ENCODE data around the gene NOL3. TPM values are rescaled to one million over a fixed set of nuclear protein-coding genes. Genes with fewer than 3 reads are reported as not detected.

NOL3 gene
- total RNA-seq, 1 experiment from 2014 or later, result 5.6 TPM

GRCh38 chr16:67213197-67214019, 43.1 kb downstream of the NOL3 start:
- Histone ChIP-seq H3K56ac (ENCODE audit: insufficient read length, low read depth, low read length) (no peak overlapping the region), H4K91ac (ENCODE audit: insufficient read length, low read depth, low read length) (no peak overlapping the region), H3K79me2 (ENCODE audit: insufficient read depth, low read length) (no peaks in the 10 kb centered on the region), H2BK20ac (ENCODE audit: low read depth, low read length, poor library complexity, severe bottlenecking) (no peak overlapping the region), H3K18ac (ENCODE audit: insufficient read length, low read depth, low read length) (no peak overlapping the region), H3K23ac (ENCODE audit: insufficient read length, low read depth, low read length) (no peak overlapping the region), H3K27ac (ENCODE audit: insufficient read length, low read depth, low read length) (no peak overlapping the region), H3K9me3 (ENCODE audit: control insufficient read depth, low read depth, low read length) (no peaks in the 10 kb centered on the region), H4K20me1 (ENCODE audit: control insufficient read depth, insufficient read depth, insufficient read length) (no peaks in the 10 kb centered on the region), H2BK5ac (ENCODE audit: insufficient read length, low read length) (no peak overlapping the region), H3K23me2 (ENCODE audit: insufficient read length, low read depth, low read length, poor library complexity, severe bottlenecking) (no peaks in the 10 kb centered on the region), H4K8ac (replicated peaks; ENCODE audit: insufficient read length, low read depth, low read length) (no peak overlapping the region), H3K27me3 (ENCODE audit: insufficient read depth, low read length) (no peaks in the 10 kb centered on the region; the same call in 1 of the 2 replicates), H2AFZ (ENCODE audit: low read length) (no peak overlapping the region), H3K9ac (ENCODE audit: extremely low read depth, insufficient read length, low read length) (no peak overlapping the region), H3K14ac (ENCODE audit: insufficient read depth, low read length) (no peak overlapping the region), H3K79me1 (ENCODE audit: insufficient read depth, low read depth, low read length, poor library complexity, severe bottlenecking) (no peaks in the 10 kb centered on the region), H2BK120ac (ENCODE audit: low read depth, low read length, poor library complexity, severe bottlenecking) (no peak overlapping the region), H4K5ac (ENCODE audit: insufficient read length, low read depth, low read length) (no peak overlapping the region), H3K4me1 (ENCODE audit: insufficient read depth, low read length) (no peaks in the 10 kb centered on the region), H2BK12ac (ENCODE audit: insufficient read length, low read depth, low read length) (no peak overlapping the region), H3K4ac (ENCODE audit: low read depth, low read length) (no peak overlapping the region), H2BK15ac (ENCODE audit: low read depth, low read length) (no peak overlapping the region), H3T11ph (ENCODE audit: low read length) (no peak overlapping the region), H2AK5ac (ENCODE audit: insufficient read length, low read length) (no peak overlapping the region), H3K4me2 (ENCODE audit: insufficient read depth, insufficient read length, low read length) (no peak overlapping the region)
- H3K4me1 Mint-ChIP-seq, result no peaks in the 10 kb centered on the region
- no CpG with 5 or more reads among the region's 8 CpGs for WGBS (ENCODE audit: extremely low coverage, insufficient read length, low lambda C conversion rate)
- H3K9me3 Mint-ChIP-seq, result no peaks in the 10 kb centered on the region
- H3K27ac Mint-ChIP-seq, result no peak overlapping the region
- no peaks in the 10 kb centered on the region for H3K36me3 Mint-ChIP-seq (ENCODE audit: insufficient read depth in 1 of 3, low read depth in 3 of 3)
- no peak overlapping the region for H3K4me3 Mint-ChIP-seq
- no peak for DNase-seq
- H3K27me3 Mint-ChIP-seq (ENCODE audit: low read depth), result peaks cover 53% of the 10 kb centered on the region
- TF ChIP-seq, protein P1, sequence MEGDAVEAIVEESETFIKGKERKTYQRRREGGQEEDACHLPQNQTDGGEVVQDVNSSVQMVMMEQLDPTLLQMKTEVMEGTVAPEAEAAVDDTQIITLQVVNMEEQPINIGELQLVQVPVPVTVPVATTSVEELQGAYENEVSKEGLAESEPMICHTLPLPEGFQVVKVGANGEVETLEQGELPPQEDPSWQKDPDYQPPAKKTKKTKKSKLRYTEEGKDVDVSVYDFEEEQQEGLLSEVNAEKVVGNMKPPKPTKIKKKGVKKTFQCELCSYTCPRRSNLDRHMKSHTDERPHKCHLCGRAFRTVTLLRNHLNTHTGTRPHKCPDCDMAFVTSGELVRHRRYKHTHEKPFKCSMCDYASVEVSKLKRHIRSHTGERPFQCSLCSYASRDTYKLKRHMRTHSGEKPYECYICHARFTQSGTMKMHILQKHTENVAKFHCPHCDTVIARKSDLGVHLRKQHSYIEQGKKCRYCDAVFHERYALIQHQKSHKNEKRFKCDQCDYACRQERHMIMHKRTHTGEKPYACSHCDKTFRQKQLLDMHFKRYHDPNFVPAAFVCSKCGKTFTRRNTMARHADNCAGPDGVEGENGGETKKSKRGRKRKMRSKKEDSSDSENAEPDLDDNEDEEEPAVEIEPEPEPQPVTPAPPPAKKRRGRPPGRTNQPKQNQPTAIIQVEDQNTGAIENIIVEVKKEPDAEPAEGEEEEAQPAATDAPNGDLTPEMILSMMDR (conservative IDR thresholded peaks at IDR 0.05), result no peak
